Hematopoietic multipotent progenitor cell treated with erythropoietin and hydrocortisone succinate and interleukin-3 and kit ligand, for 15 days (in vitro differentiated cells): ENCODE data around the gene CNTNAP2.

Experiments used
- DNase-seq: peaks from one replicate; pipeline ENCODE4 v3.0.0-alpha.2; 2015; ENCODE audit warnings: low spot score

The CNTNAP2 gene

DNA sequence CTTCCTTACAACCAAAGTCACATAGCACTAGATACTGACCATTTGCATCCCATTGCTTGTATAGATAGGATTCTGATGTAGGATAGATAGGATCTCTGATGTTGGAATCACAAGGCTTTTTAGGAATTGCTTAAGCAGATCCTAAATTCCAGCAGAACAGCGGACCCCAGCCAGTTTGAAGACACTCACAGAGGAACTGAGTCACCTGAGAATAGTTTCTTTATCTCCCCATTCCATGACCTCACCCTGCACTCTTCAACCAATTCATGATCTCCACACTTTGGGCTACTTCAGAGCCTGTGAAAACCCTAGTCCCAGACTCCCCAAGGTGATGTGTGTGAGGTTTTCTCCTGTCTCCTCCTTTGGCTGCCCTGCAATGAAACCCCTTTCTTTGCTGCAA is 179.4 kb downstream of the CNTNAP2 start:
- DNase-seq: no peak

DNA sequence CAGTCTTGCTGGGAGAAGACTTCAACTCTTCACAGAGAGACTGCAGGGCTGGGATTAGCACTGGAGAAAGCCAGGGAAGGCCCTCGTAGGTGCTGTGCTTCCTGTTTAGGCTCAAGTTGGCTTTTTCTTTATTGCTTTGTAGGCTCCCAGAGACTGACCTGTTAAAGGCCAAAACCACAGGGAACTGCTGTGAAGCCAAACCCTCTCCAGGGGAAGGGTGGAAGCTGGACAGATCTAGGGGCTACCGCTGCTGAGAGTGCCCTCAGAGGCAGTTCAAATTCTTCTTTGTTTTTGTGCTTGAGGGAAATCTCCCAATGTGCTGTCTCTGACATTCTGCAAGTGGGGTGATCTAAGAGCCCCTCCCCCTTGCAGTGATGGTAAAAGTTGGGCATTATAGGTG is 198.4 kb downstream of the CNTNAP2 start:
- DNase-seq: no peak

DNA sequence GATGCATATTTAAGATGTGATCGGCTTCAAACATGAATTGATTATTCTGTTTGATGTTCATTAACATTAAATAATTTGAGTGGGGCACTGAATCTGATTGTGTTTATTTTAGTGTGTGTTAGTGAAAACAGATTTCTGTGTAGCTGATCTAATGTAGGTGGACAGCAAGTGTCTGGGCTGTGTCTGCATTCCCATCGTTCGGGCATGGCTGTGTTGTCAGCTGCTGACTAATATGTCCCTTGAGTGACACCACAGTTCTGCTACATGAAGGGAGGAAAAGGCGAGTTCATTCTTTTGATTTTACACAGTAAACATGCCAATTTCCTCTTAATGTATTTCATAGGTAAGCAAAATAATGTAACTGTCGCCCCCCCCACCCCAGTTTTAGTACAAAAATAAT is 203.0 kb downstream of the CNTNAP2 start:
- DNase-seq: no peak

DNA sequence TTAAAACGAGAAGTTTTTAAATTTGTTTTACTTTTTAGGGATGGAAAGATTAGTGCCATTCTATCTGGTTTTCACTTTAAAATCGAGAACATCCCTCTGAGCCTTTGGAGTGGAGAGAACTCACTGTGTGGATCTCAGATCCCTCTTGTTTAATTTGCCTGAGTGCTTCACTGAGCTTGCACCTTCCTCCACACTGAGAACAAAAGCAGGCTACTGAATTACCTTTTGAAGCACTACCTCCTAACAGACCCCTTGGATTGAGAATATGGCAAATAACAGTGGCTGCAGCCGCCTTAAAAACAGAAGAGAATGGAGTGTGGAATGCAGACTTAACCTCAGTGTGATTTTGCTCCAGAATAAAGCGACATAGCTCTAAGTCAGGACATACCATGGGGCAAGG is 204.7 kb downstream of the CNTNAP2 start:
- DNase-seq: no peak

DNA sequence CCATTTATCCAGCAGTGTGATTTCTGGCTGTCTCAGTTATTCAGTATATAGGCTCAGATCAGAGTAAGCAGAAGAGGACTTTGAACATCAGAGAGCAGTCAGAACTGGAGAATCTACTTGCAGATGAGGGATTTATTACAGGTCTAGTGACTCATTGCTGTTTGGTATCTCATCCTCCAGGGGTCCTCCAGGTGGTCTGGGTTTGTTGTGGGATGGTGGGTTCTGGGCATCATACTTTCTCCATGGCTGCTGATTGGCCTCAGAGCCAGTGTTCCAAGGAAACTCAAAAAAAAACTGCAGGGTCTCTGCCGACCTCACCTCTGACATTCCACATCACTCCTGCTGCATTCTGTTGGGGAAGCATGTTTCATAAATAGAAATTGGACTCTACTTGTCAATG is 214.8 kb downstream of the CNTNAP2 start:
- DNase-seq: no peak

DNA sequence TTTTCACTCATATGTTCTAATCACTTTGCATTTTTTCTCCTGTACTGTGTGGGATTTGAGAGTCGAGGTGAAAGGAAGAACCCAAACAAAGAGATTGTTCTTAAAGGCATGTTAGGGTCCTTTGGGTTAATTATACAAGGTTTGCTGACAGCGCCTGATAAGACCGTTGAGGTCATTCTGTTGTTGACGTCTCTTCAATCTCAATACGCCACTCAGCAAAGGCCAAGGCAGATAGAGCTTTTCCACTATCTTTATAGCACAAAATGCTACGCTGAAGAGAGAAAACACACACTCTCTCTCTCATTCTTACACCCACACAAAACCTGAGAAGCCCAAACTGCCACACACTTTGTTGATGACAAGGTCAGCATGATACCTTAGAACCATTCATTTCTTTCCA is 228.7 kb downstream of the CNTNAP2 start:
- DNase-seq: no peak

DNA sequence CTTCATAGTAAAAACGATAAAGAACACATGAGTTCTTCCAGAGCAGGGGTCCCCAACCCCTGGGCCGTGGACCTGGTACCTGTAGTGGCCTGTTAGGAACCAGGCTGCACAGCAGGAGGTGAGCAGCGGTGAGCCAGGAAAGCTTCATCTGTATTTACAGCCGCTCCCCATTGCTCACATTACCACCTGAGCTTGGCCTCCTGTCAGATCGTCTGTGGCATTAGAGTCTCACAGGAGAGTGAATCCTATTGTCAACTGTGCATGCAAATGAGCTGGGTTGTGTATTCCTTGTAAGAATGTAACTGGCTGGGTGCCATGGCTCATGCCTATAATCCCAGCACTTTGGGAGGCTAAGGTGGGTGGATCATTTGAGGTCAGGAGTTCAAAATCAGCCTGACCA is 229.5 kb downstream of the CNTNAP2 start:
- DNase-seq: no peak

DNA sequence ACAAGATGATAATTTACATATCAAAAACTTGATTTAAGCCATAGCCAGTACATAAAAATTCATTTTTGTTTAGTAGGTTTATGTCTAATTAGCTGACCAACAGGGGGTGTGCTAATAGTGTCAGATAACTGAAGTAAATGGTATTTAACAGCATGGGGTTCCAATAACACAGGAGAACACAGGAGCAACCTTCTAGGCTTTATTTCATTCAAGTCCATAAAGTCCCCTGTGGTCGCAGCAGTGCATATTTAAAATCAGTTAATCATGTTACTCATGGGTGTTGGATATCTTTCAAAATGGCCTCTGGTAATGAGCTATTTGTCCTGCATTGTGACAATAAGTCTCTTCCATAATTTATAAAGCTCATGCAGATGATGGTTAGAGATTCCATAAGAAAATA is 238.6 kb downstream of the CNTNAP2 start:
- no peak for DNase-seq

DNA sequence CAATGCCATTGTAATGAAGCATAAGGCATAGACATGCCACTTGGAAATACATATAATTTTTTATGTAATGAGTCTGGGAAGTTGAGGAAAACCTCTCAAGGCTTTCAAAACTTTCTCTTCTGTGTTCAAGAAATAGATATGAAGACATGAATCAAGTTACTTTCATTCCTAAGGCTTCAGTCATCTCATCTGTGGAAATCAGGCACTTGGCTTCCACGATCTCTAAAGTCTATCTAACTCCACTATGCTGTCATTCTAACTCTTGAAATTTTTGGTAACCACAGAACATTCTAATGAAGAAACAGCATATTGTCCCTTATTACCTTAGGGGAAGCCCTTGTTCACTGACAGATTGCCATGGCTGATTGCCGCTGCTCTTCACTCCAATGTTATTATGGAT is 242.6 kb downstream of the CNTNAP2 start:
- no peak for DNase-seq

DNA sequence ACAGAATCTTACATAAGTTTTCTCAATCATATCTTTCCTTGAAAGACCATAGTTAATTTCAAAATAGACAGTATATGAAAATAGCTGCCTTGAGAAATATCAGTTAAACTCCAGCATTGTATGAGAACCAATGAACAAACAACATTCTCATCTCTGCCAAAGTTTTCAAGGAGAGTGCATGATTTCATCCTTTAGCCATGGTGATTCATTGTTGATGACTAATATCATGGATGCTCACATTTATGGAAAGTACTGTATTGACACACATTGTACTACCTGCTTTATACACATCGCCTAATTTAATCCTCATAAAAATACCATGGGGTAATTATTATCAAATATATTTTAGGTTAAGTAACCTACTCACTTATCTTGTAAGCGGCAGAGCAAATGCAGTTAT is 250.3 kb downstream of the CNTNAP2 start:
- DNase-seq: no peak

DNA sequence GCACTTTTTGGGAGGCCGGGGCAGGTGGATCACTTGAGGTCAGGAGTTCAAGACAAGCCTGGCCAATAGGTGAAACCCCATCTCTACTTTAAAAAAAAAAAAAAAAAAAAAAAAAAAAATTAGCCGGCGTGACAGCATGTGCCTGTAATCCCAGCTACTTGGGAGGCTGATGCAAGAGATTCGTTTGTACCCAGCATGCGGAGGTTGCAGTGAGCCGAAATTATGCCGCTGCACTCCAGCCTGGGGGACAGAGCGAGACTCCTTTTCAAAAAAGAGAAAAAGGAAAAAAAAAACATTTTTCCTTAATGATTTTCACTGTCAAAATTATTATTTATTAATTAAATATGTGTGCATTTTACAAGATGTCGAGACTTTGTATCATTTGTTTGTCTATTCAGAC is 253.6 kb downstream of the CNTNAP2 start:
- no peak for DNase-seq

DNA sequence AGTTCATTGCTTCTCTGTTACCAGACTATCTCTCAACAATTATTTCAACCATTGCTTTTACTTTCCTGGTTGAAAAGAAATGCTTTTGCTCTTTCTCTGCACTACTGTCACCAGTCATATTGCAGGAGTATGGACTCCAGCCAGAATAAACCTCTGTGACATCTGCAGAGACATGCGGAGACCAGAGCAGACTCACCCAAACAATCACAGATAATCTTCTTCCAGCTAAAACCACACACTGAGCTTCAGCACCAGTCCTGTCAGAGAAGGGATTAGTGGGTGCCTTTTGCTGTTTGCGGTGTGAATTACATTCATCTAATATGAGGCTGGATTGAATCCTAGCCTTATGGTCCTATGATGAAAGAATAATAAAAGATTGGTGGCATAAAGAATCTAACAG is 258.6 kb downstream of the CNTNAP2 start:
- no peak for DNase-seq

DNA sequence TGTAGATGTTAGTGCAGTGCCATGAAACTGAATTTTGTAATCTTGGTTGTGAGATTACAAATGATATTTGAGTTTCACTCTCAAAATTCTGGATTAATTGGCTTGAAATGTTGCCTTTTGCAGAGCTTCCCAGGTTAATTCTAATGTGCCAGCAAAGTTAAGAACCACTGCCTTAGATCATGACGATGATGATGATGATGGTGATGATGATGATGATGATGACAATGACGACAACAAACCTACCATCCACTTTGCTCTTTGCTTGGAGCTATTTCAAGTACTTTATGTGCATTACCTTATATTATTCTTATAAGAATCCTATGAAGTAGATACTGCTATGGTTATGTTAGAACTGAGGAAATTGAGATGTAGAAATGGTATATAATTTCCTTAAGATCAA is 261.6 kb downstream of the CNTNAP2 start:
- no peak for DNase-seq

DNA sequence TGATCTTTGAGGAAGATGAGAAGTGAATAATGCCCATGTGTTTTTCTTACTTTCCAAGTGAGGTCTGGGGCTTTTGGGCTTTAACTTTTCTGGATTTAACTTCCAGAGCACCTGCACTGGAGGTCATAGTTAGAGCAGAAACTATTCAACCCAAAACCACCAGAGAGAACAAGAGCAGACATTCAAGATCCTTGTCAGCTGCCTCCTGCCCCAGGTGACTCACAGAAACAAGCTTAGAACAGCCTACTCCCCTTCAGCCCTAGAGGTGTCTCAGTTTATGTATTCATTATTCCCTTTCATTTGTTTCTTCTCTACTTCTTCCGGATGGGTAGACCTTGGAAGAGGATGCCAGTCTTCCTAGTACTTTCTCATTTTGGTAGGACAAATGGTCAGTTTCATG is 270.5 kb downstream of the CNTNAP2 start:
- no peak for DNase-seq

DNA sequence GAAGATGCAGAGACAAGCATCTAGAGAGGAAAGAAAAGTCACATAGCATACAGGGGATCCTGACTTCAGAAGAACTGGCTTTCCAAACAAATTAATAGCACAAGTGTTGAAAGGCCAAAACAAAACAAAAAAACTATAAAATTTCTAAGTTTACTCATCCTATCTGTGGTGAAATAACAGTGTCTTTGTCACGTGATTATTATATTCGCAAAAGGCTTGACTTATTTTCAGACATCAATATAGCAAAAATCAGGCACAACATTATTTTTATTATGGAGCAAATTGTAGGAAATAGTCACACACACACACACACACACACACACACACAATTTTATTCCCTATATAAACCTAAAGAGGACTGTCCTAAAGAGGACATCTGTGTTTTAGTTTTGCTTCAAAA is 272.3 kb downstream of the CNTNAP2 start:
- DNase-seq: no peak

DNA sequence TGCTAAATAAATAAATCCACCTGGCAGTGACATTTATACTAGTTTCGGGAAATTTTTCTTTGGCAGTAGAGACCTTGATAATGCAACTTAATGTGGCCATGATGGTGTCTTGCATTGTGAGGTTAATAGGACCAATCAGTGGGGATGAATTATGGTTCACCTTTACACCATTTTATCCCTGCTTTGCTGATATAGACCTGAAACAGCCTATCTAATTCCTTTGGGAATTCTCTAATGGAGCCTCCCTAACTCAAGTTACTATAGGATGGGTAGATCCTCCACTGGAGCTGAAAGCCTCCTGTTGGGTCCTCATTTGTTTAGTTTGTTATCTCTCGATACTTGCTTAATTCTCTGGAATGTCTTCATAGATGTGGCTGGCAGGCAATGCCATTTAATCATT is 276.7 kb downstream of the CNTNAP2 start:
- no peak for DNase-seq

DNA sequence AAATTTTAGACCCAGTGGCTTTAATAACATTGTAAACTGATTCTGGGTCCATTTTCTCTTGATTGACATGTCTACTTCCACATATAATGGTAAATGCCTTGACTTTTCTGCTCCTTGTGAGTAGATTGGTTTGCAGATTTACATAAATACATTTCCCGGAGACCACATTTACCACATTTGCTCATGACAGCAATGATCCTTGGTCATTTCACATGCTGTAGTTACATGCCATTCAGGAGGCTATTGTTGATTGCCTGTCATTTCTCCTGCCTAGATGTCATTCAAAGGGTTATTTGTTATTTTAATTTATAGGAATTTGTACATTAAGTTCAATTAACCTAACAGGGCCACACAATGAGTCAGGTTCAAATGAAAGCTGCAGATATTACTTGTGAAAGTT is 280.5 kb downstream of the CNTNAP2 start:
- no peak for DNase-seq

DNA sequence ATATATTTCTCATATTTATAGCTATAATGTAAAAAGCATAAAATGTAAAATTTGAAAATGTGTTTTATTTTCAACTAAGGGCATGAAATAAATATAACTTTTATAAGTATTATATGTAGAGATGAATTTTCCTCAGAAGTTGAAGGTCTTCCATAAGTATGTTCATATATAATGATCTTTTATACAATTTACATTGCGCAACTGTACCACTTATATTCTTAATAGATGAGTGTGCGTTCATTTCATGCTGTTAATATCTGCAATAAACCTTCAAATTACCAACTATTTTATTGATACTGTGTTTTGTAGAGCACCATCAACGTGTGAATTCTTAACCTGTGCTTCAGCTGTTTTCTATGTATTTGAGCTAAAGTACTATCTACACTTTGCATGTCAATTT is 285.3 kb downstream of the CNTNAP2 start:
- no peak for DNase-seq

DNA sequence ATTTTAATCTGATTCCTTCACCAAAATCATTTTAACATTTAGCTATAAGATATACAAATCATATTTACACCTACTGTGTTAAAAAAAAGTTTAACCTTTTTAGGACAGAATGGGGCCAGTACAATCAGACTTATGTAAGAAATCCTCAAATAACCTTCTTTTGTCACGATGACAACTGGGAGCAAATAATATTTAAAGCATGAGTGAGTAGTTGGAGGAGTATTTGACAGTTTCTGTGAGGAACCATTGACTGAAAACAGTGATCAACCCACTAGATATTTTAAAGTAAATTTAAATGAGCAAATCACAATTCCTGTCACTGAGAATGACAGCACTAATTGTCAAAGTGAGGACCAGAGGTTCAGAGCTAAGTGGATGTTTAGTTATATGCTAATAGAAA is 289.1 kb downstream of the CNTNAP2 start:
- no peak for DNase-seq

DNA sequence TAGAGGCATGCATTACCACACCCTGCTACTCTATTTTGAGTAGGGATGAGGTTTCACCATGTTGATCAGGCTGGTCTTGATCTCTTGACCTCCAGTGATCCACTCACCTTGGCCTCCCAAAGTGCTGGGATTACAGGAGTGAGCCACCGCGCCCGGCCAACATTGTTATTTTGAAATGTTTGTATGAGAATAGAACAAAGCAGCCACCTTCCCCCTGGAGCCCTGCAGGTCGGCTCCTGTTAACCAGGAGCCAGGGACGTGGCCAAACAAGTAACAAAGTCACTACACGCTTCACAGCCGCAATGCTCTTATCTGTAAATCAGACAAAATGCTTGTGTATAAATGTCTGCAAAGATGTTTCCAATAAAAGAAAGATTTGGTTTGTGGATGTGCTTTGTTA is 295.4 kb downstream of the CNTNAP2 start:
- DNase-seq: no peak

DNA sequence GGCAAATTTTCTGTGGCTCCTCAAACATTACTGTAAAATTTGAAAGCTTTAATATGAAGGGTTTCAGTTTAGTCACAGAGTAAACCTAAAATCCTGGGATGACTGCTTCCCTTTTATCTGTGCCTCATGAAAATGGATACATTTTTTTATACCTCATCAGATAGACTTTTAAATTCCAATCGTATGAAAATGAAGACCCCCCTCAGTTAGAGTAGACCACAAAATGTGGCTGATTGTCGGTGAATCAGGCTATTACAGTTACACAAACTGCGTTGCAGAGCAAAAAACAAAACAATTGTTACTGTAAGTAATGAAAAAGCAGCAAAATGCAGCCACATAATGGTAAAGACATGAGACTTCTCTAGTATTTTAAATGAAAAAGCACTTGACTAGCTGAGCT is 296.2 kb downstream of the CNTNAP2 start:
- DNase-seq: no peak

DNA sequence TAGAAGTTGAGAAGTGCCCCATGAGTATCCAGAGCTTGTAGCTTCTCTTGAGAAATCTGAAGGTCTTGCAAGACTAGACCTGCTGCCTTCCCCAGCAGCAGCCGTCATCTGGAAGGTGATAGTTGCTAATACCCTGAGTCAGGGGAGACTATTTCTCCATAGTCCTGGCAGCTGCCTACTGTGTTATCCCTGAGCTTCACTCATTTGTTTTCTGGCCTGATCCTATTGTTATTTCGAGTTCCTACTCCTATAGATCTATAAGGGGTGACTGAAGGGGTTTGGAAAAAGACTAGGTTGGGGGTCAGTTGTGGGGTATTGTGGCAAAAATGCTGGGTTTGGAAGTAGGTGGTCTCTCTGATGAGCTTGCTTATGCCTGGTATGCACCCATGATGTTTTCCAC is 297.8 kb downstream of the CNTNAP2 start:
- no peak for DNase-seq

DNA sequence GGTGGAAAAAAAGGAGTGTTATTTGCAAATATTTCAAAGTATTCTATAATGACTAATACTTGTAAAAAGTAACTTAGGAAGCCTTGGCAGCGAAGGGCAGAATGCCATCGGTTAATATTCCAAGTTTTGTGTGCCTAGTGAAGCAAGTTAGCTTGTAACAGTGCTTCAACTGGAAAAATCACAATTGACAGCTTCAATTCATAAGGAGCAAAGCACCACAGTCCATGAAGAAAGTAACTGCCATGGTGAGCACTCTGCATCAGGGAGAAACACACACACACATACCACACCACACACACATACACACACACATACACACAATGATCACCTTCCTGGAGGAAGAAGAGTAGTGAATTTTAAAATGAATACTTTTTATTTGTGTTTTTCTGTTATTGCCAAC is 298.3 kb downstream of the CNTNAP2 start:
- DNase-seq: no peak

DNA sequence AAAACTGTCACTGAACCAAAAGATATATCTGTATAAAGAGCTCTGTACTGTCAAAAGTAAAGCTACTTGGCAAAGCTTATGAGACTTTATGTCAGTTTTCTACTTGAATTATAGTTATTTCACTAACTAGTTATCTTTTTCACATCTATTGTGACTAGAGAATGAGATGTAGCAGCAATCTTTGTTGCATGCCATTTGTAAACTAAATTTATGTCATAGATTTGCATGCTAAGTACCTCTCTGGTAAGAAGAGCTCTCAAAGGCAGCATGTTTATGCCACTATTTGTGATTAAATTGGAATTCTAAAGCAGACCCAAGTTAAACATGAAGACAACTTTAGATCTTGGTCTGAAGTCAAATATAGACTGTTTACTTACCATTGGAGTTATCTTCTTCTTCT is 300.6 kb downstream of the CNTNAP2 start:
- no peak for DNase-seq

DNA sequence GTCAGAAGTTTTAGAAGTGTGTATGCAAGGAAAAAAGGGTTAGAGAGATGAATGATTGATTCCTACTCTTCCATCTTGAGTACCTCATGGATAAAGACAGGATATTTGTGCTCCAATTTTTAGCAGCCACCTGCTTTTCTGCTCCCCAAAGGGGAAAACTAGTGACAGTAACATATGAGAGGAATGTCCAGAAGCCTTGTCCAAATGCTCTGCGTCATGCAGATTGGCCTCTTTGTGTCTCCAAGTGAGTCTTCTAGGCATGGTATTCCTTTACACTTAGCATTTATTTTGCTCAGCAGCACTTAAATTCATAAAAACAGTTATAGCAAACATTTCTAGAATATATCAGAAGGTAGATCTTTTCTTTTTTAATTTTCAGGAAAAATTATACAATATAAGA is 306.8 kb downstream of the CNTNAP2 start:
- DNase-seq: no peak

DNA sequence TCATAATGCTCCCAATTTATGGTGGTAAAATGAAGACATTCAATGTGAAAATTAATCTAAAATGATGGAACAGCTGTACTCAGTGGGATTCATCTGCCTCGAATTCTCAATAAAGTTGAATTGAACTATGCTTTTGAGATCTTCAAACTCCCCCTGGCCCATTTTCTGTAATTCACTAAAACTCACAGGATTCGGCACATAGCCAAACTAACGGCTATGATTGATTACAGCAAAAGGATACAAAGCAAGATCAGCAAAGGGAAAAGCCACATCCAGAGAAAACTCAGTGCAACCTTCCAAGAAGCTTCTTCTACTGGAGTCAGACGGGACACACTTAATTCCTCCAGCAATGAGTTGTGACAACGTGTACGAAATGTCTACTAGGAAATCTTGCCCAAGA is 307.5 kb downstream of the CNTNAP2 start:
- DNase-seq: no peak
